ENCODE measurements around the gene SYTL3.

The SYTL3 gene

DNA sequence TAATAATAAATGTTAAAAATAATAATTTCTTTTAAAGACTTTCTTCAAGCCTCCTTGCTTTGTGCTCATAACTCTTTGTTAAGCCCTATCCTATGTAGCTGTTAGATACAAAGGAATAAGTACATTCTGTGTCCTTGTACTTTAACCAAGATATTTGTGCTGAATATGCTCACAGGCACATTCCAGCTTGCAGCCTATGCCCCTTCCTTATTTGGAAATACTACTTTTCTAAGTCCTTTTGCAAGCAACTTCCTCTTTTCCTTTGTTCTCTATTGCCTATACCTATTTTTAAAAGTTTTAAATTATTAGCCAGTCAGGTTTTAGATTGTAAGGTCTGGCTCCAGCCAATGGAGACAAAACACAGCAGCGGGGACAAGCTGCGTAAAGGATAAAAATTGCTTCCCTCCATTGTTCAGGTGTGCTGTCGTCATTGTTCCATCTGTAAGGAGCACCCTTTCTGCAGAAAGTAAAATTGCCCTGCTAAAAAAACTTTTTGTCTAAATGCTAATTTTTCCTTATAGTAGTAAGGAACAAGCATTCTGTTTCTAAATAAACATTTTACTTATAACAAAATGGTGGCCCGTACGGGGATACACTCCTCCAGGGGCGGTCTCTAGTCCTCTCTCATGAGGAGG is 80.2 kb downstream of the SYTL3 start:
- no peaks in the 10 kb centered on the region for H4K20me1 ChIP-seq (ENCODE audit: control insufficient read depth, insufficient read depth, low read depth, low read length)
- no peaks in the 10 kb centered on the region for H3K36me3 ChIP-seq (ENCODE audit: control insufficient read depth, low read length)
- peaks cover 9% of the 10 kb centered on the region; the same call in 1 of the 2 replicates for H3K9me3 ChIP-seq (ENCODE audit: control insufficient read depth, insufficient read depth, low read length)
- no peaks in the 10 kb centered on the region for H3F3A ChIP-seq (ENCODE audit: control insufficient read depth, insufficient read depth)
- TF ChIP-seq EZH2phosphoT487 (IDR thresholded peaks at IDR 0.05; ENCODE audit: borderline replicate concordance, low read length): no peak
- TF ChIP-seq, protein P1, sequence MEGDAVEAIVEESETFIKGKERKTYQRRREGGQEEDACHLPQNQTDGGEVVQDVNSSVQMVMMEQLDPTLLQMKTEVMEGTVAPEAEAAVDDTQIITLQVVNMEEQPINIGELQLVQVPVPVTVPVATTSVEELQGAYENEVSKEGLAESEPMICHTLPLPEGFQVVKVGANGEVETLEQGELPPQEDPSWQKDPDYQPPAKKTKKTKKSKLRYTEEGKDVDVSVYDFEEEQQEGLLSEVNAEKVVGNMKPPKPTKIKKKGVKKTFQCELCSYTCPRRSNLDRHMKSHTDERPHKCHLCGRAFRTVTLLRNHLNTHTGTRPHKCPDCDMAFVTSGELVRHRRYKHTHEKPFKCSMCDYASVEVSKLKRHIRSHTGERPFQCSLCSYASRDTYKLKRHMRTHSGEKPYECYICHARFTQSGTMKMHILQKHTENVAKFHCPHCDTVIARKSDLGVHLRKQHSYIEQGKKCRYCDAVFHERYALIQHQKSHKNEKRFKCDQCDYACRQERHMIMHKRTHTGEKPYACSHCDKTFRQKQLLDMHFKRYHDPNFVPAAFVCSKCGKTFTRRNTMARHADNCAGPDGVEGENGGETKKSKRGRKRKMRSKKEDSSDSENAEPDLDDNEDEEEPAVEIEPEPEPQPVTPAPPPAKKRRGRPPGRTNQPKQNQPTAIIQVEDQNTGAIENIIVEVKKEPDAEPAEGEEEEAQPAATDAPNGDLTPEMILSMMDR (IDR thresholded peaks at IDR 0.05; ENCODE audit: low read depth, low read length, poor library complexity, severe bottlenecking): no peak
- H3K9me2 ChIP-seq (replicated peaks; ENCODE audit: control insufficient read depth, low read length): no peaks in the 10 kb centered on the region
- H3K4me1 ChIP-seq (ENCODE audit: control insufficient read depth, low read length): peaks cover 3% of the 10 kb centered on the region; the same call in 1 of the 2 replicates
- H3K27me3 ChIP-seq (ENCODE audit: control insufficient read depth, low read length): no peaks in the 10 kb centered on the region
- no peak overlapping the region for H3K27ac ChIP-seq (ENCODE audit: low read depth, low read length)
- H3K4me2 ChIP-seq (ENCODE audit: low read length): no peak overlapping the region
- no peak overlapping the region for H3K4me3 ChIP-seq (ENCODE audit: low read length)
- no peaks in the 10 kb centered on the region for H3K79me2 ChIP-seq (ENCODE audit: control insufficient read depth, low read length)

DNA sequence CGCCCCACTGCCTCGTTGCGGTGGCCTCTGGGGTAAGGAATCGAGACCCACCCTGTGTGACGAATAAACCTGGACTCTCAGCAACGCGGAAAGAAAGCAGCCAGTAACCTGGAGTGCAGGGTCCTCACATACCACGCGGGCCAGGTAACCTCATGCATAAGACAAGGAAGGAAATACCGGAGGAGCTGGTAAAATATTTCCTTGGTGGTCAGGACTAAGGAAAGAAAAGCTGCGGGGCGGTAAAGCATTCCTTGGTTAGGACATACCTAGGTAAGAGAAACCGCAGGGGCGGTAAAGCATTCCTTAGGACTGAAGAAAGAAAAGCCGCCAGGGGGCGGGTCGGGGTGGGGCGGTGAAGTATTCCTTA is 80.7 kb downstream of the SYTL3 start:
- Histone ChIP-seq H3K9me3 (ENCODE audit: control insufficient read depth, insufficient read depth, low read length) (peaks cover 9% of the 10 kb centered on the region; the same call in 1 of the 2 replicates), H3K4me3 (ENCODE audit: low read length) (no peak overlapping the region), H3K27me3 (ENCODE audit: control insufficient read depth, low read length) (no peaks in the 10 kb centered on the region), H4K20me1 (ENCODE audit: control insufficient read depth, insufficient read depth, low read depth, low read length) (no peaks in the 10 kb centered on the region), H3K9me2 (replicated peaks; ENCODE audit: control insufficient read depth, low read length) (no peaks in the 10 kb centered on the region), H3F3A (ENCODE audit: control insufficient read depth, insufficient read depth) (no peaks in the 10 kb centered on the region), H3K4me2 (ENCODE audit: low read length) (no peak overlapping the region), H3K36me3 (ENCODE audit: control insufficient read depth, low read length) (no peaks in the 10 kb centered on the region), H3K79me2 (ENCODE audit: control insufficient read depth, low read length) (no peaks in the 10 kb centered on the region), H3K4me1 (ENCODE audit: control insufficient read depth, low read length) (peaks cover 3% of the 10 kb centered on the region; the same call in 1 of the 2 replicates), H3K27ac (ENCODE audit: low read depth, low read length) (no peak overlapping the region)
- TF ChIP-seq, protein P1 (IDR thresholded peaks at IDR 0.05; ENCODE audit: low read depth, low read length, poor library complexity, severe bottlenecking): no peak
- no peak for TF ChIP-seq EZH2phosphoT487 (IDR thresholded peaks at IDR 0.05; ENCODE audit: borderline replicate concordance, low read length)

DNA sequence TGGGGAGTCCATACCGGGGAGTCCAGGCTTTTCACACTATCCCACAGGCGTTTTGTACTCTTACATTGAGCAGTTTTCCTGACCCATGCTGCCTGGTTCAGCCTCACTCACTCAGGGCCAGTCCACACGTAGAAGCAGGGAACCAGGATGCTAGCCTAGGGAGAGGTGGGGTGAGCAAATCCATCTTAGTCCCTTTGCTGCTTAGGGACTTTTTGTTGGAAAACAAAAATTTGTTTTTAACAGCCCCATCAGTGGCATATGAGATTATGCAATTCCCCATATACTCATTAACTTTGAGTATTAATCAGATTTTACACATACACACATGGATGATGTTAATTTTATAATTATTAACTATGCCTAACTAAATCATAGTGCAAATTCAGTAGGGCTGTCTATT is 85.2 kb downstream of the SYTL3 start:
- Histone ChIP-seq H3K4me1 (ENCODE audit: control insufficient read depth, low read length) (peaks cover under 1% of the 10 kb centered on the region; the same call in 1 of the 2 replicates), H3K4me3 (ENCODE audit: low read length) (no peak overlapping the region), H3K9me3 (ENCODE audit: control insufficient read depth, insufficient read depth, low read length) (peaks cover 12% of the 10 kb centered on the region; the same call in 1 of the 2 replicates), H4K20me1 (ENCODE audit: control insufficient read depth, insufficient read depth, low read depth, low read length) (no peaks in the 10 kb centered on the region), H3F3A (ENCODE audit: control insufficient read depth, insufficient read depth) (no peaks in the 10 kb centered on the region), H3K79me2 (ENCODE audit: control insufficient read depth, low read length) (no peaks in the 10 kb centered on the region), H3K9me2 (replicated peaks; ENCODE audit: control insufficient read depth, low read length) (no peaks in the 10 kb centered on the region), H3K27ac (ENCODE audit: low read depth, low read length) (no peak overlapping the region), H3K4me2 (ENCODE audit: low read length) (no peak overlapping the region), H3K27me3 (ENCODE audit: control insufficient read depth, low read length) (no peaks in the 10 kb centered on the region; the same call in 1 of the 2 replicates), H3K36me3 (ENCODE audit: control insufficient read depth, low read length) (no peaks in the 10 kb centered on the region)
- TF ChIP-seq, protein P1 (IDR thresholded peaks at IDR 0.05; ENCODE audit: low read depth, low read length, poor library complexity, severe bottlenecking): no peak
- no peak for TF ChIP-seq EZH2phosphoT487 (IDR thresholded peaks at IDR 0.05; ENCODE audit: borderline replicate concordance, low read length)

Measured in DOHH2 (cell line).